Measurements from ENCODE around the gene SYTL5. TPM values are rescaled to one million over a fixed set of nuclear protein-coding genes. Genes with fewer than 3 reads are reported as not detected.
A peak's percentile ranks its signal among the peaks of the same experiment; 100 is the strongest.

The SYTL5 gene
- total and polyA plus RNA-seq, 8 donors, result 0.50 to 7.7 (median 4.2) TPM

GRCh38 chrX:38105216-38105725 is 98.9 kb downstream of the SYTL5 start:
- Histone ChIP-seq H3K27ac (no peak overlapping the region), H3K27me3 (no peaks in the 10 kb centered on the region), H3K36me3 (no peaks in the 10 kb centered on the region), H3K4me1 (no peaks in the 10 kb centered on the region), H3K4me3 (no peak overlapping the region), H3K9me3 (no peaks in the 10 kb centered on the region)
- DNase-seq (no peak), ATAC-seq (no peak)
- no peak for TF ChIP-seq CTCF (IDR thresholded peaks at IDR 0.05)
- intact Hi-C loops (cut with DNase I), result no loop called here

- Histone ChIP-seq H3K27ac (no peak overlapping the region), H3K27me3 (no peaks in the 10 kb centered on the region), H3K4me1 (no peaks in the 10 kb centered on the region), H3K36me3 (no peaks in the 10 kb centered on the region), H3K9me3 (no peaks in the 10 kb centered on the region), H3K4me3 (no peak overlapping the region)
- no peak for TF ChIP-seq CTCF (IDR thresholded peaks at IDR 0.05)
- intact Hi-C loops (cut with DNase I), result no loop called here
- no peak for ATAC-seq
- peak in 2 of 4 donors; percentile 18 to 41 for DNase-seq
Measured at GRCh38 chrX:38106991-38107655, 100.8 kb downstream of the SYTL5 start.

GRCh38 chrX:38108364-38108763 is 102.0 kb downstream of the SYTL5 start:
- intact Hi-C loops (cut with DNase I), result no loop called here
- Histone ChIP-seq H3K36me3 (no peaks in the 10 kb centered on the region), H3K9me3 (no peaks in the 10 kb centered on the region), H3K4me3 (no peak overlapping the region), H3K27me3 (no peaks in the 10 kb centered on the region), H3K4me1 (no peaks in the 10 kb centered on the region), H3K27ac (no peak overlapping the region)
- ATAC-seq, result no peak
- peak in 1 of 4 donors; percentile 8 for DNase-seq
- no peak for TF ChIP-seq CTCF (IDR thresholded peaks at IDR 0.05)

- Histone ChIP-seq H3K9me3 (no peaks in the 10 kb centered on the region), H3K27me3 (no peaks in the 10 kb centered on the region), H3K4me1 (no peaks in the 10 kb centered on the region), H3K4me3 (no peak overlapping the region), H3K27ac (no peak overlapping the region), H3K36me3 (no peaks in the 10 kb centered on the region)
- ATAC-seq (no peak), DNase-seq (no peak)
- intact Hi-C loops (cut with DNase I), result no loop called here
- TF ChIP-seq CTCF (IDR thresholded peaks at IDR 0.05), result no peak
Measured at GRCh38 chrX:38109042-38109898, 102.9 kb downstream of the SYTL5 start.

DNA sequence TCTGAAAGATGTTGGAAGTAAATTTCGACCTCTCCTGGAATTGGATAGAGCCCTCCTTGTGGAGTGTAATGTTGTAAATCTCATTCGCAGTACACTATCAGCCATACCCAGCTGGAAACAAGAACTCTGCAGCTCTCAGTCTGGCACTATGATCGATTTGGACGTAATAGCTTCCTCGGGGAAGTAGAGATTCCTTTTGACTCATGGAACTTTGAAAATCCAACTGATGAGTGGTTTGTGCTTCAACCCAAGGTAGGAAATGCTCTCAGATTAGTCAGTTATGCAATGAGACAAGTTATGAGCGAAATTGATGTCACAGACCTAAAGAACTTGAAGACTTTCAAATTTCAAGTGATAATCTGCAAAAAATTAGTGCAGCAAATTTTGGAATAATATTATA is 103.9 kb downstream of the SYTL5 start:
- no peaks in the 10 kb centered on the region for H3K9me3 ChIP-seq
- TF ChIP-seq CTCF (IDR thresholded peaks at IDR 0.05), result no peak
- ATAC-seq (no peak), DNase-seq (no peak)
- no peaks in the 10 kb centered on the region for H3K27me3 ChIP-seq
- no peak overlapping the region for H3K27ac ChIP-seq
- H3K4me3 ChIP-seq, result no peak overlapping the region
- intact Hi-C loops (cut with DNase I), result no loop called here
- no peaks in the 10 kb centered on the region for H3K4me1 ChIP-seq
- H3K36me3 ChIP-seq, result no peaks in the 10 kb centered on the region
